ENCODE measurements around the gene DRG1.
"Not testable (repeated sequence)": the region's sequence is repeated elsewhere in the genome, so short reads cannot be mapped to it uniquely, and the experiment has no call there.

Gene DRG1, protein sequence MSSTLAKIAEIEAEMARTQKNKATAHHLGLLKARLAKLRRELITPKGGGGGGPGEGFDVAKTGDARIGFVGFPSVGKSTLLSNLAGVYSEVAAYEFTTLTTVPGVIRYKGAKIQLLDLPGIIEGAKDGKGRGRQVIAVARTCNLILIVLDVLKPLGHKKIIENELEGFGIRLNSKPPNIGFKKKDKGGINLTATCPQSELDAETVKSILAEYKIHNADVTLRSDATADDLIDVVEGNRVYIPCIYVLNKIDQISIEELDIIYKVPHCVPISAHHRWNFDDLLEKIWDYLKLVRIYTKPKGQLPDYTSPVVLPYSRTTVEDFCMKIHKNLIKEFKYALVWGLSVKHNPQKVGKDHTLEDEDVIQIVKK

DNA sequence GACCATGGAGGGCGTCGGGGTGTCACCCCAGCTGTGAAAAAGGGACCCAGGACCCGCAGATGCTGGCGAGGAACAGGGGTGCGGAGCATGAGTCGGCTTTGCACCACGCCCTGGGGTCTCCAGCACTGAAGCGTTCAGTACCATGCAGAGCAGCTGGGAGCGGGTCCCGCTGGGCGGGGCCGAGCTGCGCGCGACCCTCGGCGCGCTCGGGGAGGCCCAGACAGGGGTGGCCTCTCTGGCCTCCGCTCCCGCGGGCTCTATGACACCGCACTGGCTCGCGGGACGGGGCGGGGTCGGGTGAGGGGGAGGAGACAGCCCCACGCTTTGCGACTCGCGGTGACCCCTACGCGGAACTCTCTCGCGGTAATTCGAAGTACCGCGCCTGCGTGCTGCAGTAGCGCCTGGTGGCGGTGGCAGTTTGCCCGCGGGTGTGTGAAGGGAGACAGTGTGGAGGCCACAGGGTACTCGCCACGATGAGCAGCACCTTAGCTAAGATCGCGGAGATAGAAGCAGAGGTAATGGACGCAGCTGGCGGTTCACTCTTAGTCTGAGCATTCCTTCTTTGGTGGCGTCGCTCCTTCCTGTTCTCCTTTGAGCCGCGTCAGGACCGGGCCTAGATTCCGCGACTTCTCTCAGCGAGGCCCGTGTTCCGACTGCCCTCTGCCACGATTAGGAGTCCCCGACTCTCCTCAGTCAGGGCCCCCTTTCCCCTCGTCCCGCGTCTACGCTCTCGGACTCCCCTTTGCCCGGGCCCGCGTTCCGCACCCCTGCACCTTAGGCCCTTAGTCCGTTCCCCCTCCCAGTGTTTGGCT is at the start of gene DRG1:
TSS of gene DRG1 (plus strand) at position 394 of the 812 bp plus-strand sequence. CDS start at position 474, 80 bp downstream.
- peak; percentile 98 for DNase-seq

DNA sequence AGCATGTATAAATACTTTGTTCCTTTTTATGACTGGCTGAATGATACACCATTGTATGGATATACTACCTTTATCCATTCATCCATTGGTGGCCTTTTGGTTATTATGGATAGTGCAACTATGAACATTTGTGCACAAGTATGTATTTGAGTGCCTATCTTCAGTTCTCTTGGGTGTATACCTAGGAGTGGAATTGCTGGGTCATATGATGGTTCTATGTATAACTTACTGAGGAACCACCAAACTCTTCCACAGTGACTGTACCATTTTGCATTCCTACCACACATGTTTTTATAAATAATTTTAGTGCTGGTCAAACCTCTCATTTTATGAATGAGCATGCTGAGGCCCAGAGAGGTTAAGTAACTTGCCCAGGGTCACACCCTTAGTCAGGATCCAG is 49.4 kb upstream of the DRG1 start:
- DNase-seq, result no peak

DNA sequence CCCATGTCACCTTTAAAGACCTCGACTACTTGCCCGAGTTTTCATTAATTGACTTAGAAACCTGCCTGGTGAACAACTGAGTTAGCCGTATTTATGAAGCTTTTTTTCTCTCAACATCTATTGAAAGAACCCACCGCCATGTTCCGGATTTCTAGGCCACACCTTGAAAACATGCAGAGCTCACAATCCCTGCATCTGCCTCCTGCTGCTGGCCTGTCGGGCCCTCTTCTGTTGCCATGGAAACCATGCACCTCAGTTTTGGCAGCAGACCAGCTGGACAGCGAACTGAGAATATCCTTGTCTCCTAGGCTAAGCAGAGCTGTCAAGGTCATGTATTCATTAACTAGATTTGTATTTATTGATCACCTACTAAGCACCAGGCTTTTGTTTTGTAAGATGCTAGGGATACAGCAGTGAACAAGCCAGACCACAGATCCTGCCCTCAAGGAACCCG is 49.0 kb upstream of the DRG1 start:
- no peak for DNase-seq

DNA sequence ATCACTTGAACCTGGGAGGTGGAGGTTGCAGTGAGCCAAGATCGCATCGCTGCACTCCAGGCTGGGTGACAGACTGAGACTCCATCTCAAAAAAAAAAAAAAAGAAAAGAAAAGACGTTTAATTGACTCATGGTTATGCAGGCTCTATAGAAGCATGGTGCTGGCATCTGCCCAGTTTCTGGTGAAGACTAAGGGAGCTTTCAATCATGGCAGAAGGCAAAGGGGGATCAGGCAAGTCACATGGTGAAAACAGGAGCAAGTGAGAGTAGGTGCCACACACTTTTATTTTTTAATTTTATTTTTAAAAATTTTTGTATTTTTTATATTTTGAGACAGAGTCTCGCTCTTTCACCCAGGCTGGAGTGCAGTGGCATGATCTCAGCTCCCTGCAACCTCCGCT is 44.9 kb upstream of the DRG1 start:
- no peak for DNase-seq

DNA sequence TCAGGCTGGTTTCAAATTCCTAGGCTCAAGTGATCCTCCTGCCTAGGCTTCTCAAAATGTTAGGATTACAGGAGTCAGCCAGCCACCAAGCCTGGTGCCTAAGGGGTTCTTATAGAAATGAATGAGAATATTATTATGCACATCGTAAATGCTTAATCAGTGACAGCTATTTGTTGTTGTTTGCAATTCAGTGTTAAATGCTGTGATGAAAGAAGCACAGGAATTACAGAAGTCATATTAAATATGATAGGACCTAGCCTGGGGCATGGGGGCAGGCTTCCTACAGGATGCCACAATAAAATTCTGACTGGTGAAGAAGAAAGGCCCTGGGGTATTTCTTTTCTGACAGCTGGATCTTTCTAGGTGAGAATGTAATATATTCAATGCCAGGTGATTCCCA is 39.4 kb upstream of the DRG1 start:
- DNase-seq, result no peak

DNA sequence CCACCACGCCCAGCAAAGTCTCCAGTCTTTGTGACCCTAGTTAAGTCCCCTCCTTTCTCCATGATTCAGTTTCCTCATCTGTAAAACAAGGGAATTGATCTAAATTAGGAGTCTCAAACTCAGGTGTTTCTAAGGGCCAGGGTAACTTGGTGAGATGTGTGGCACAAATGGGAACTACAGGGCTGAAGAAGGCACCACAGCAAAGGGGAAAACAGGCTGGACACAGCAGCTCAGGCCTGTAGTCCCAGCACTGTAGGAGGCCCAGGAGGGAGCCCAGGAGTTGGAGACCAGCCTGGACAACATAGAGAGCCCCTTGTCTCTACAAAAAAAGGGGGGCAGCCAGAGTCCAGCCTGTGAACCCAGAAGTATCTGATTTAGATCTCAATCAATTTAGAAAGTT is 37.7 kb upstream of the DRG1 start:
- no peak for DNase-seq

DNA sequence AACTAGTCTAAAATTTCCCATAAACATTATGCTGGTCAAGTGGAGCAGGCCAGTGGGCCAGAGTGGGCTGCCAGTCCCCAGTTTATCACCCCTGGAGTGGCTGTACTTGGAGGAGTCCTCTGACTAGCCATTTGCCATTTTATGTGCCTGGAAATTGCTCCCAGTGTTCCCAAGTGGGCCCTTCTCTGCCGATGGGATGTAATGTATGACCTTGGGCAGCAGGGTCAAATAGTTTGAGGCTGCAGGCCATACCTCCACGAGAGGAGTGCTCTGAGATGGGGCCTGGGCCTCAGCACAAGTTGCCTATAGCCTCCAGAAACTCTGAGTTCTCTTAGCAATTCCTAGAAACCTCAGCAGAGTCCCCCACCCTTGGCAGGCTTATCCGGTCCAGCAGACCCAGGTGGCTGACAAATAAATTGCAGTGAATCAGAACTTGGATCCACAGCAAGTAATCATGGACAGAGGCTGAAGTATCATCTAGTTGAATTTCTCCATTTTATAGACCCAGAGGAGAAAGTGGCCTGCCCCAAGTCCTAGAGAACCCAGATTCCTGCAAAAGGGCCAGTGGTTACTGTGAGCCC is 35.4 kb upstream of the DRG1 start:
- peak; percentile 63 for DNase-seq

DNA sequence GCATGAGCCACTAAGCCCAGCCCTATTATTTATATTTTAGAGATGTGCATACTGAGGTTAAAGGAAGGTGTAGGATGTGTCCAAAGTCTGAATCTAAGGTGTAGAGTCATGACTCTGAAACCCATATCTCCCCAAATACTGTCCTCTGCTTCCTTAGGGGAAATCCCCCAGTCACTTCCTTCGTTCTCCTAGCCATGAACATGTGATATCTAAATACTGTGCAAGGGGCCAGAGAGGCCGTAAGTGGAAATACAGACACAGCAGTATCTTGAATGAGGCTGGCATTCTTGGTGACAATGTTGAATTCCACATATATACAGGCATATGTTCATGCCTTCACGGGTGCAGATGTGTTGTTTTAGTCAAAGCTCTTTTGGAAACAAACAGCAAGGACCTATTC is 32.0 kb upstream of the DRG1 start:
- no peak for DNase-seq

DNA sequence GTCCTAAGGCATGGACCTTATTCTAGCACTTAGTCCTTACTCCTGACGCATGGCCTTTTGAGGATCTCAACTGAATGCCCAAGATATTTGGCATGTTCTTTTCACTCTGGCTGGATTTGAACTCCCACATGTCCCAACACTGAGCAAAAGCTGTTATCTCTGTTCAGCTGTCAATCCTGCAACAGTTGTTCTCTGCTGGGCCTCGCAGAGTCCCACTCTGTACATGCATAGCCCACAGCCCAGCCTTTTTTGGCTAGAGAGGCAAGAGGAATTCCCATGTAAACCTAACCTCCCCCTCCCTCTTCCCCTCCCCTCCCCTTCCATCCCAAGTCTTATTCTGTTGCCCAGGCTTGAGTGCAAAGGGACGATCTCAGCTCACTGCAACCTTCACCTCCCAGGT is 21.8 kb upstream of the DRG1 start:
- no peak for DNase-seq

DNA sequence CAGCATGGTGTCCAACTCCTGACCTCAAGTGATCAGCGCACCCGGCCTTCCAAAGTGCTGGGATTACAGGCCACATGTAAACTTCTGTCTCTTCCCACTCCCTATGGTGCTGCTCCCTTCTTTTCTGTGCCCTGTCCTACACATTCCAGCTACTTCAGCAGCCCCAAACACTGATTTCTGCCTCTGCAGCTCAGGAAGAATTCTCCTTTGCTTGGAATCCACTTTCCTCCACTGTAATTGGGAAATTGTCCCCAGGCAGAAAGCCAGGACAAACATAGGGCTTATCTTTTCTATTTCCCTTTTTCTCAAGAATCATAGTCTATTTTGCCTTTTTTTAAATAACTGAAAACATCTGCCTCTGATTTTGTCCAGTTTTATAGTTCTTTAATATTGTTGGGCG is 21.3 kb upstream of the DRG1 start:
- no peak for DNase-seq

DNA sequence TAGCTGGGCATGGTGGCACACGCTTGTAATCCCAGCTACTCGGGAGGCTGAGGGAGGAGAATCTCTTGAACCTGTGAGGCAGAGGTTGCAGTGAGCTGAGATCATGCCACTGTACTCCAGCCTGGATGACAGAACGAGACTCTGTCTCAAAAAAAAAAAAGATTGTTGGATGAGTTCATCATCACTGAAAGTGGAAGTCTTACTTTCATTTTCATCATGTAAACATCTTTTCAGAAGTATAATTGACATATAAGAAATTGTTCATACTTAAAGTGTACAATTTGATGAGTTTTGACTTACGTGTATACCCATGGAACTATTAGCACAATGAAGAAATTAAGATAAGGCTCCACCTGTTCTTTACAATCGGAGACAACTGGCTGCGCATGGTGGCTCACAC is 20.8 kb upstream of the DRG1 start:
- not testable (repeated sequence) for DNase-seq

DNA sequence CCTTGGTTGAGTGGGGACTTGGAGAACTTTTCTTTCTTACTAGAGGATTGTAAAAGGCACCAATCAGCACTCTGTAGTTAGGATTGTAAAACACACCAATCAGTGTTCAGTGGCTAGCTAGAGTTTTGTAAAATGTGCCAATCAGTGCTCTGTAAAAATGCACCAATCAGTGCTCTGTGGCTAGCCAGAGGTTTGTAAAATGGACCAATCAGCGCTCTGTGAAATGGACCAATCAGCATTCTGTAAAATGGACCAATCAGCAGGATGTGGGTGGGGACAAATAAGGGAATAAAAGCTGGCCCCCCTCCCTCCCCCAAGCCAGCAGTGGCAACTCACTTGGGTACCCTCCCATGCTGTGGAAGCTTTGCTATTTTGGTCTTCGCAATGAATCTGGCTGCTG is 5.5 kb upstream of the DRG1 start:
- DNase-seq, result no peak

DNA sequence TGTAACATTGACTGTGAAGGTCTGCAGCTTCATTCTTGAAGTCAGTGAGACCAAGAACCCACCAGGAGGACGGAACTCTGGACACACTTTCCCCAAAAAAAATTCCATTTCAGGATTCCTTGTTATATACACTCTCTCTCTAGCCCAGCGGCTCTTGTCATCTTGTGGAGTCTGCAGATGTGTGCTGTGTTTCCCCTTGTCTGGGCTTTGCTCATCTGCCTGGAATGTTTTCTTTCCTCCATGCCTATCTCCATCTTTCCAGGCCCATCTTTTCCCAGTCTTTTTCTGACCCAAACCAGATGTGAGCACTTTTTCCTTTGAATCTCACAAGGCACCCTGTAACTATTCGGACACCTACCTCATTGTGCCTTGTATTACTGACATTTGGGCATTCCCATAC is 5.1 kb upstream of the DRG1 start:
- DNase-seq, result no peak

DNA sequence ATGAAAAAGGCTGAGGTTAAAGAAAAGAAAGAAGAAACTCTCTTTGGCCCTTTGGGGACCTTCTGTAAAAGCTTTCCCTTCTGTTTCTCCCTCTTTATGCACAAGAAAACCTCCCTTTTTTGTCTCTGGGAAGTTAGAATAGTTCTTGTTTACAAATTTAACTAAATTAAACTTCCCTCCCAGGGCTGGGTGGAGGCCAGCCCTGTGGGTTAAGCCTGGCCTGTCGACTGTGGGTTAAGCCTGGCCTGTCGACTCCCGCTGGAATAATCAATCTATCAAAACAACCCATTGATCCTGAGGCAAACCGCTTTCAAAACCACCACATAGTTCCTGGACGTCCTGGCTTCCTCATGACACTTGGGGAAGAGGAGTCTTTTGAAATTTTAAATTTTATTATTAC is 1.2 kb upstream of the DRG1 start:
- DNase-seq, result peak; percentile 28

DNA sequence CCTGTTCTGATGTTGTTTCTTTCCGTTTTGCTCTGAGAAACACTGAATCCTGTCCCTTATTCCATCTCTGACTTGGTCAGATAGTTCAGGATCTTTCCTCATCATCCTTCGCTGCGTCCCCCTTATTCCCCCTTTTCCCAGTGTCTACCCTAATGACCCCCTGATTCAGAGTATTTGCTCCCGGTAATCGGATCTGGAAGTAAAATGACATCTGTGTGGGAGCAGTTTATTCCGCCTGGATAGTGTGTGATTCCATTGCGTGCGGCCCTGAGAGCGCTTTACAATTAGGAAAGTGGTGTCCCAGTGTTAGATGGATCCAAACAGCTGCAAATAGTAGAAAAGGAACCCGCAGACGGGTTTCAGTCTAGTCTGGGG is 606 bp downstream of the DRG1 start:
- peak; percentile 27 for DNase-seq

DNA sequence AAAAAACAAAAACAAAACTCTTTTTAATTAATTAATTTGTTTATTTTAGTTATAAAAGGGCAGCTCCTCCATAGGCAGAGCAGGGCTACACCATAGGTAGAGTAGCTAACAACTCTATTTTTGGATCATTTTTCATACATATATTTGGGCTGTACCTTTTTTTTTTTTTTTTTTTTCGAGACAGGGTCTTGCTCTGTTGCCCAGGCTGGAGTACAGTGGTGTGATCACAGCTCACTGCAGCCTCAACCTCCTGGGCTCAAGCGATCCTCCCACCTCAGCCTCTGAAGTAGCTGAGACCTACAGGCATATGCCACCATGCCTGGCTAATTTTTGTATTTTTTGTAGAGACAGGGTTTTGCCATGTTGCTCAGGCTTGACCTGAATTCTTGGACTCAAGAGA is 2.9 kb downstream of the DRG1 start:
- DNase-seq, result not testable (repeated sequence)

DNA sequence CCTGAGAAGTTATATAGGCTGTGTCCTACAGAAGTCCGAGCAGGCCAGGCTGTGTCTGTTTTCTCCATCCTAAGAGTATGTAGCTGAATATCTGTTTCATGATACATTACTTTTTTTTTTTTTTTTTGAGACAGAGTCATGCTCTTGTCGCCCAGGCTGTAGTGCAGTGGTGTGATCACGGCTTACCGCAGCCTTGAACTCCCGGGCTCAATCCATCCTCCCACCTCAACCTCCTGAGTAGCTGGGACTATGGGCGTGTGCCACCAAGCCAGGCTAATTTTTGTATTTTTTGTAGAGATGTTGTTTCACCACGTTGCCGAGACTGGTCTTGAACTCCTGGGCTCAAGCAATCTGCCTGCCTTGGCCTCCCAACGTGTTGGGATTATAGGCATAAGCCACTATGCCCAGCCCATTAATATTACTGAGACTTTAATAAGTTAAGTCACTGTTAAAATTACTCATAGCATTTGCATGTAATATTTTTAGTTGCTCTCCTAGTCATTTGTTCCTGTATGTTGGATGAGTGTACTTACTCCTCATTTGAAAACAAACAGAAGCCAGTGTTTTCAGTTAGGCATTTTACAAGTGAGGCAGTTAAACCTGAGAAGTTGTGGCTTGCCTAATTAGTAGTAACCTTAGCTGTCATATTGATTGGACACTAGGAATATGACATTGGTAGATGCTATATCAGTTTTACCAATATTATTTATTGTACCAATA is 26.1 kb downstream of the DRG1 start:
- DNase-seq, result no peak

DNA sequence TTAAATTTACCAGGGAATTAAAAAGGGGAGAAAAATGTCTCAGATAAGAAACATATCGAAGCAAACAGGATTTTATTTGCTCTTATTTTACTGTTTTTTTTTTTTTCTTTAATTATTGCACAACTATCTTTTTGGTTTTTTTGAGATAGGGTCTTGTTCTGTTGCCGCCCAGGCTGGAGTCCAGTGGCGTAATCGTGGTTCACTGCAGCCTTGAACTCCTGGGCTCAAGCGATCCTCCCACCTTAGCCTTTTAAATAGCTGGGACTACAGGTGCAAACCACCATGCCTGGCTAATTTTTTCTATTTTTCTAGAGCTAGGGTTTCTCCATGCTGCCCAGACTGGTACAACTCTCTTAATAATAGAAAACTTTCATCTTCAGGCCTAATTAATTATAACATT is 32.5 kb downstream of the DRG1 start:
- no peak for DNase-seq

DNA sequence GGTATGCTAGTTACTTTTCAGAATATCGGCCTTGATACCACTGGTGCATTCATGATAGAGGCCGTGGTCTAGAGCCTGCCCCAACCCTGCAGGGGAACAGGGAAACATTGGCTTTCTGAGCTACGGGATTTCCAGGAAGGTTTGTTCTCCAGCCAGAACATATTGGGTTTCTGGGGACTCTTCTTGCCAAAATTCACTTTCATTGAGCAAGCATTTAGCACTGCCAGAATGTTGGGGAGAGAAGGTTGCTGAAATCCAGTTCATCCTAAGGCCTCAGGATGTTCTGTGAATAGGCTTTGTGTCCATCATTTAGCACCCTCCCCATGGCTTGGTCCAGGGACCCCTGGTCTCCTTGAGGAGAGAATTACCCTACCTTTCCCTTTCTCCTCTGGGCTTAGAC is 36.7 kb downstream of the DRG1 start:
- DNase-seq, result peak; percentile 26

DNA sequence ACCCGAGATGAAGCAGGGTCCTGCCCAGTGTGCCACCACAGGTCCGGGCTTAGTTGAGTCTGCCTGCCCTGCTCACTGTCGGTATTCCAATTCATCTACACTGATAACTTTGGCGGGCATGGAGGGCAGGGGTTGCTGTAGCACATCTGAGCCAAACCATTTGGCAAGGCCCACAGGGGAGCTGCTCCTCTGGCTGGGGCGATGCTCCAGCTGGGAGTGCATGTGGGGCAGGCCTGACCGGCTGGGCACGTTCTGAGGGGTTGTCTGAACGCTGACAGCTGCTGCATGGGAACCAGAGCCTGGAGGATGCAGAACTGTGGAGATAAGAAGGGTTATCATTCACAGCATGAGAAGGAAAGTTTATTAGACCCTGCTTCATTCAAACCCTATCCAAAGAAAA is 40.4 kb downstream of the DRG1 start:
- peak; percentile 37 for DNase-seq

DNA sequence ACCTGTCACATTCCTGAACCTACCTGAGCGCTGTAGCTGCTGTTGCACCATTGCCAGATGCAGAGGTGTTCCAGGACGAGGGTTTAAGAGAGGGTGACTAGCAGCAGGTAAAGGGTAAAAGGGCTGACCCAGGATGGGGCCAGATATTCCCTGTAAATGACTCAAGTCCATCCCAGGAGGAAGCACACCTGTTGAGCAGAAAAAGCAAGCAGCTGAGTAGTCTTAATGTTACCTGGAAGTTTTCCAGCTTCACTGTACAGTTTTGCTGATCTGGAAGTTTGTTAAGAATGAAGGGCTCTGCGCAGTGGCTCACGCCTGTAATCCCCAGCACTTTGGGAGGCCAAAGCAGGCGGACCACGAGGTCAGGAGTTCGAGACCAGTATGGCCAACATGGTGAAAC is 41.3 kb downstream of the DRG1 start:
- no peak for DNase-seq

DNA sequence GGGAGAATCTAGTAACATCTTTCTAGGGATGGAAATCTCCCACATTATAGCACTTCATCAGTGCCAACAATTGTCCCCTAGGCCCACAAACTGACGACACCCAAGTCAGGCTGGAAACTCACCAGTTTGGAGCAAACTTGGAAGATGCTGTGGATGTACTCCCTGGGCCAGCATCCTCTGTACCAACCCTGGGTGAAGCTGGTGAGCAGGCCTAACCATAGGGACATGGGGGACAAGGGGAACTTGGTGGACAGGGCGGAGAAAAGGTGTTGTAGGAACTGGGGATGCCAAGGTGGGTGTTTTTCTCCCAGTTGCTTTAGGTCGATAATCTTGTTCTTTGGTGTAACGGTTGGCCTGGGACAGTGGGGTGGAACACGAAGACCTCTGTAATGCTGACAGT is 42.2 kb downstream of the DRG1 start:
- no peak for DNase-seq

DNA sequence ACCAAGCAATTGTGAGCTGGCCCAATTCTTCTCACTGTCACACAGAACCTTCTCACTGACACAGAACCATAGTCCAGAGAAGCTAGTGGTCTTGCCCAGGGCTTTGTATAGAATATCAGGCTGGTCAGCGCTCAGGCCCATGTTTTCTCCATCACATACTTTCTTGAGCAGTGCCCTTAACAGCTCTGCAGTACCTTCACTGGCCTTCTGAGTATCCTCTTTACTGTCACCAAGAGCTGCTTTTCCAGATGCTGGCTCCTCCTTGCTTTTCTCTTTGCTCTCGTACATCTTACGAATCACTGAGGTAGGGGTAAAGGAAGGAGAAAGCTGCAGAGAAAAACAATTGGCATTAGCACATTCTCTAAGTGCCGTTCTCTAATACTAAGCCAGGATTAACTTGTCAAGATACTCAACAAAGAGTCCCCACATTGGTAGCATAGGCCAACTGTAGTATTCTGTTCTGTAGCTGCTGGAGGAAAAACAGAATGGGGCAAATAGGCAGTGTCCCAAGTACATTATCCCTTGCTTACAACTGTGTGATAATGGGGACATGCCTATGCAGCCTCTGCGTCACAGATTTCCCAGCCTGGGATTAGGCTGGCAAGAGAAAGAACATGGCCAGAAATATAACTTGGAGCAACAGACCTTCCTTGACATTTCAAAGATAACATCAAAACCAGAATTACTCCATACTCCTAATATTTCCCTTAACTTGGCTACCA is 43.5 kb downstream of the DRG1 start:
- no peak for DNase-seq

Measured in femur (tissue), 1 donor.